ENCODE measurements around the gene UNC13A. TPM values are rescaled to one million over a fixed set of nuclear protein-coding genes. Genes with fewer than 3 reads are reported as not detected.

UNC13A gene
- total and polyA plus RNA-seq, 2 of the 13 experiments (the other 11 are each of a cell fraction or from before 2014, with no cell fraction given), result 0.11 to 0.45 TPM

GRCh38 chr19:17616961-17617806 is 71.0 kb downstream of the UNC13A start (continued):
- no peak for TF ChIP-seq TIGD3 (CRISPR knock-in tag; IDR thresholded peaks at IDR 0.05; ENCODE audit: borderline replicate concordance)
- TF ChIP-seq ZBTB43 (CRISPR knock-in tag; conservative IDR thresholded peaks at IDR 0.05), result no peak
- no peak for TF ChIP-seq SCMH1 (CRISPR knock-in tag; IDR thresholded peaks at IDR 0.05; ENCODE audit: borderline replicate concordance)
- TF ChIP-seq ZNF781 (CRISPR knock-in tag; IDR thresholded peaks at IDR 0.05; ENCODE audit: borderline replicate concordance, not compliant biosample characterization), result no peak
- no peak for TF ChIP-seq HHEX (CRISPR knock-in tag; IDR thresholded peaks at IDR 0.05)
- no peak for TF ChIP-seq ATM (IDR thresholded peaks at IDR 0.05; ENCODE audit: borderline replicate concordance)
- TF ChIP-seq, protein P1, sequence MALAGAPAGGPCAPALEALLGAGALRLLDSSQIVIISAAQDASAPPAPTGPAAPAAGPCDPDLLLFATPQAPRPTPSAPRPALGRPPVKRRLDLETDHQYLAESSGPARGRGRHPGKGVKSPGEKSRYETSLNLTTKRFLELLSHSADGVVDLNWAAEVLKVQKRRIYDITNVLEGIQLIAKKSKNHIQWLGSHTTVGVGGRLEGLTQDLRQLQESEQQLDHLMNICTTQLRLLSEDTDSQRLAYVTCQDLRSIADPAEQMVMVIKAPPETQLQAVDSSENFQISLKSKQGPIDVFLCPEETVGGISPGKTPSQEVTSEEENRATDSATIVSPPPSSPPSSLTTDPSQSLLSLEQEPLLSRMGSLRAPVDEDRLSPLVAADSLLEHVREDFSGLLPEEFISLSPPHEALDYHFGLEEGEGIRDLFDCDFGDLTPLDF (CRISPR knock-in tag; IDR thresholded peaks at IDR 0.05), result no peak
- no peak for TF ChIP-seq ZBTB10 (CRISPR knock-in tag; IDR thresholded peaks at IDR 0.05; ENCODE audit: borderline replicate concordance)
- TF ChIP-seq, protein P2, sequence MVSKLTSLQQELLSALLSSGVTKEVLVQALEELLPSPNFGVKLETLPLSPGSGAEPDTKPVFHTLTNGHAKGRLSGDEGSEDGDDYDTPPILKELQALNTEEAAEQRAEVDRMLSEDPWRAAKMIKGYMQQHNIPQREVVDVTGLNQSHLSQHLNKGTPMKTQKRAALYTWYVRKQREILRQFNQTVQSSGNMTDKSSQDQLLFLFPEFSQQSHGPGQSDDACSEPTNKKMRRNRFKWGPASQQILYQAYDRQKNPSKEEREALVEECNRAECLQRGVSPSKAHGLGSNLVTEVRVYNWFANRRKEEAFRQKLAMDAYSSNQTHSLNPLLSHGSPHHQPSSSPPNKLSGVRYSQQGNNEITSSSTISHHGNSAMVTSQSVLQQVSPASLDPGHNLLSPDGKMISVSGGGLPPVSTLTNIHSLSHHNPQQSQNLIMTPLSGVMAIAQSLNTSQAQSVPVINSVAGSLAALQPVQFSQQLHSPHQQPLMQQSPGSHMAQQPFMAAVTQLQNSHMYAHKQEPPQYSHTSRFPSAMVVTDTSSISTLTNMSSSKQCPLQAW (CRISPR knock-in tag; IDR thresholded peaks at IDR 0.05), result no peak

Data from HepG2 (cell line).